ENCODE measurements around the gene OLFML2B. TPM values are rescaled to one million over a fixed set of nuclear protein-coding genes. Genes with fewer than 3 reads are reported as not detected.
"Not testable (repeated sequence)": the region's sequence is repeated elsewhere in the genome, so short reads cannot be mapped to it uniquely, and the experiment has no call there.

Gene OLFML2B
- total RNA-seq, 1 experiment from 2014 or later = not detected

GRCh38 chr1:162040001-162040400 is 16.3 kb upstream of the OLFML2B start:
- DNase-seq (ENCODE audit: low spot score) = no peak
- in situ Hi-C loops (cut with HindIII; ENCODE audit: low sequenced_read_pairs) = no loop called here

GRCh38 chr1:162038624-162039023 is 15.0 kb upstream of the OLFML2B start:
- in situ Hi-C loops (cut with HindIII; ENCODE audit: low sequenced_read_pairs) = no loop called here
- DNase-seq (ENCODE audit: low spot score) = no peak

GRCh38 chr1:162036163-162036562 is 12.5 kb upstream of the OLFML2B start:
- in situ Hi-C loops (cut with HindIII; ENCODE audit: low sequenced_read_pairs) = no loop called here
- no peak for DNase-seq (ENCODE audit: low spot score)

- no peak for DNase-seq (ENCODE audit: low spot score)
- in situ Hi-C loops (cut with HindIII; ENCODE audit: low sequenced_read_pairs) = no loop called here
Observed at GRCh38 chr1:162035241-162035640, 11.6 kb upstream of the OLFML2B start.

GRCh38 chr1:162033428-162033827 is 9.8 kb upstream of the OLFML2B start:
- in situ Hi-C loops (cut with HindIII; ENCODE audit: low sequenced_read_pairs) = no loop called here
- no peak for DNase-seq (ENCODE audit: low spot score)

- DNase-seq (ENCODE audit: low spot score) = no peak
- in situ Hi-C loops (cut with HindIII; ENCODE audit: low sequenced_read_pairs) = no loop called here
Observed at GRCh38 chr1:162030759-162031280, 7.2 kb upstream of the OLFML2B start.

- DNase-seq (ENCODE audit: low spot score) = no peak
- in situ Hi-C loops (cut with HindIII; ENCODE audit: low sequenced_read_pairs) = no loop called here
Observed at GRCh38 chr1:162029157-162029556, 5.5 kb upstream of the OLFML2B start.

DNA sequence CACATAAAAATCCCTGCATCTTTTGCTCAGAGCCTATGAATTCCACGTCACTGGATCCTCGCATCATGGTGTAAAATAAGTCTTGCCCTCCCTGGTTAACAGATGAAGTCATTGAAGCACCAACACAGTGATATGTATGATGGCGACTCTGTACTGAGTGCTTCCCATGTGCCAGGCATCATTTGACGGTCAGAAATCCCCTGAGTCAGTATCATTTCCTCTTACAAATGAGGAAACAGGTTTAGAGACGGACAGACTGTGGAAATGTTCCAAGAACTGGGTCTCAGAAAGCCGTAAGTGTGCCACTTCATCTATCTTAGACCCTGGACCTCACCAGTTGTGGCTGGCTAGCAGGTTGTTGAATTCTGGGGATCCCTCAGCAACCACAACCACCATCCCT is 5.1 kb upstream of the OLFML2B start:
- no peak for DNase-seq (ENCODE audit: low spot score)
- in situ Hi-C loops (cut with HindIII; ENCODE audit: low sequenced_read_pairs) = no loop called here

DNA sequence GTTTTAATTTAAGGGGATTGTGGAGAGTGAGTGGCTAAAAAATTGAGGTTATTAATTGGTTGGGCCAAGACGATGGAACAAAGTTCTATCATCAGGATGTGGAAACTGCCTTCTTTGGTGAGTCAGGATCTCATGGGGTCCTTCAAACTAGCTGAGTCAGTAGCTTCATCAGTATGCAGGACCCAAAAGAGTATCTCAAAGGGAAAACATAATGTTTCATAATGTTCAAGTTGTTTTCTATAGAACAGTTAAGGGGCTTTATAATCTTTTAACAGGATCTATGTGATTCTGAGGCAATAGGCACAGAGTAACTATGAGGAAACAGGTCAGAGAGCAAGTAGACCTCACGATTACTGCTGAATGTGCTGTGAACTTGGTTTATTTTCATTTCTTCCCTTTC is 3.2 kb upstream of the OLFML2B start:
- in situ Hi-C loops (cut with HindIII; ENCODE audit: low sequenced_read_pairs) = no loop called here
- DNase-seq (ENCODE audit: low spot score) = no peak

DNA sequence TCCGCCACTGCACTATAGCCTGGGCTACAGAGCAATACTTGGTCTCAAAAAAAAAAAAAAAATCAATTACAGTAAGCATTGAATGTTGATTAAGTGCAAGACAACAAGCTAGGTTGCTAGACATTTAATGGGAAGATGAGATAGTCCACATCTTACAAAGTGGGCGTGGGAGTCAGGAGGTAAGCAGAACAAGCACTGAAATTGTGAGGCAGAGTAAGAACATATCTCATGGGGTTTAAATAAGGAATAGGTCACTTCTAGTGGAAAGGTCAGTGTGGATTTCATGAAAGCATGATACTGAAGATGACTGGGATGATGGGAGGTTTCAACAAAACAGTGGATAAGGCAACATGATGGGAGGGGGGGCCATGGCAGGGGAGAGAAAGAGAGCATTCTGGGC is 1.9 kb upstream of the OLFML2B start:
- in situ Hi-C loops (cut with HindIII; ENCODE audit: low sequenced_read_pairs) = no loop called here
- DNase-seq (ENCODE audit: low spot score) = no peak

DNA sequence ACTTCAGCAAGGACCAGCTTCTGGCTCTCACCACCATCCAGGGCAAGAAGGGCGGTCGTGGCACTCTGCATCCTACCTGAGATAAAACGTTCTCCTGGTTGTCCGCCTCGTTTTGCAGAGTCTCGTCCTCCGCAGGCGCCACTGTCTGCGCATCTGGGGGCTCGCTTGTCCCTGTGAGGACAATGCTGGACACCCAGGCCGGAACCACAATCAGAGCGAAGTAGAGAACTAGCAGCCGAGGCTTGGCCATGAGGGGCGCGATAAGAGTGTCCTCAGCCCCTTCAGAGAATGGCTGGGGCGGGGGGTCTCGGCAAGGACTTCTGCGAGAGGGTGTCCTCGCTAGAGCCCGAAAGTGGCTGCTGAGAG is 505 bp downstream of the OLFML2B start:
- no peak for DNase-seq (ENCODE audit: low spot score)
- in situ Hi-C loops (cut with HindIII; ENCODE audit: low sequenced_read_pairs) = no loop called here

DNA sequence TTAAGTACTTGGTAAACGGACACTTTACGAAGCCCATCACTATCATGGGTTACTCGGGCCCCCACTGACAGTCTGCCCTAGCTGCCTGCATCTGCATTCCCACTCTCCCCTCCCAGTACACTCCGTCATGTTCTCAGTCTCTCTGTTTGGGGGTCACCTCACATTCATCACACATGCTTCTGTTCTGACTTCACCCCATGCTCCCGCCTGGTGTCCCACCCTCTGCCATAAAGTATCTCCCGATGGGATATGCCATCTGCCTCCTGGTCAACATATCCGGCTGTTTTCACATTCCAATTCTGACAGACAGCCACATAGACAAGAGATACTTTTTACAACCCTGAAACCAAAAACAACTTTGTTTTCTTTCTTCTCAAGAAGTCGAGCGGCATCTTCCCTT is 1.0 kb downstream of the OLFML2B start:
- in situ Hi-C loops (cut with HindIII; ENCODE audit: low sequenced_read_pairs) = no loop called here
- DNase-seq (ENCODE audit: low spot score) = no peak

- in situ Hi-C loops (cut with HindIII; ENCODE audit: low sequenced_read_pairs) = no loop called here
- DNase-seq (ENCODE audit: low spot score) = no peak
Observed at GRCh38 chr1:162021124-162021523, 2.5 kb downstream of the OLFML2B start.

DNA sequence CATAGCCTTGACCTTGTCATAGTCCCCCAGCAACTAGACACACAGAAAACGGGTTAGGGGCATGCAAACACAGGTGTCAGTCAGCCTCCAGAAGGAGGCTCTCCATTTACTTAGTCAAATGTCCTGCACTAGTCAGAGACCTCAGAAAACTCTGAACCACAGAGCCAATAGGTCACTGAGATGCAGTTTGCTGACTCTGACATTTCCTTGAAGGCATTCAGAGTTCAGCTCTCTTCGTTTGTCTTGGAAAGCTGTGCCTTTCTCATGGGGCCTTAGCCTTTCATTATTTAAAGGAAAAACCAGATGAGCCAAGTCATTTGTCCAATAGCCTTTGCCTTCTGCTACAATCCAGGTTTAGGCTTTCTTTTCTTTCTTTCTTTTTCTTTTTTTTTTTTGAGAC is 3.5 kb downstream of the OLFML2B start:
- in situ Hi-C loops (cut with HindIII; ENCODE audit: low sequenced_read_pairs) = no loop called here
- DNase-seq (ENCODE audit: low spot score) = no peak

GRCh38 chr1:162019446-162019845 is 4.2 kb downstream of the OLFML2B start:
- in situ Hi-C loops (cut with HindIII; ENCODE audit: low sequenced_read_pairs) = no loop called here

DNA sequence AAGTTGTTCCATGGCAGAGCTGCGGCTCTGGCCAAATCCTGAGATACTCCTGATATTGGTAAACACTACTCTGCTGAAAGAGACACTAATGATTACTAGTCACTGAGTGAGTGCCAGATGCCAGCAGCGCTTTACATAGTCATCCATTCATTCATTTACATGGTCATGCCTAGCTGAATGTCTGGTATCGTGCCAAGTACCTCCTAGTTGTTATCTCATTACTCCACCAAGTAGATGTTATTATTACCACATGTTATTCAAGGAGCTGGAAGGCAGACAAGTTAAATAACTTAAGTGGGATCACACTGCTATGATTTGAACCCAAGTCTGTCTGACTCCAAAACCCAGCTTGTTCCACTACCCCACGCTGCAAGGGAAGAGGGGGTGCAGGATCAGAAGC is 4.7 kb downstream of the OLFML2B start:
- no peak for DNase-seq (ENCODE audit: low spot score)
- in situ Hi-C loops (cut with HindIII; ENCODE audit: low sequenced_read_pairs) = no loop called here

More at GRCh38 chr1:162019446-162019845, 4.2 kb downstream of the OLFML2B start:
- no peak for DNase-seq (ENCODE audit: low spot score)

DNA sequence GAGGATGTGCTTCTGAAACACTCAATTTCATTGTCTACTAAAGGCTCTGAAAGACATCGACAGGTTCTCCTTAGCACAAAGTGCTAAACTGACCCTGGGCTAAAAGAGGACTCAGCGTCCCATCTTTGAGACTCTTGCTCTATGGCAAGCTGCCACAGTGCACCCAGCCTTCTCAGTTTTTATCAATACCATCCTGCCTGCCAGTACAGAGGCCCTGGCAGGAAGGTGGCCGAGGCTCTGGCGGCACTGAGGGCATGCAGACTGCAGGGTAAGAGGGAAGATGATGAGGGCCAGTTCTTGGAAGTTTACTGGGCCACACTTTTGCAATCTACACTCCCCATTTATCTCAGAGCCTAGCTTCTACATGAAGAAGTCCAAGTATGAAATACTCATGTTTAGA is 5.3 kb downstream of the OLFML2B start:
- in situ Hi-C loops (cut with HindIII; ENCODE audit: low sequenced_read_pairs) = no loop called here
- no peak for DNase-seq (ENCODE audit: low spot score)

DNA sequence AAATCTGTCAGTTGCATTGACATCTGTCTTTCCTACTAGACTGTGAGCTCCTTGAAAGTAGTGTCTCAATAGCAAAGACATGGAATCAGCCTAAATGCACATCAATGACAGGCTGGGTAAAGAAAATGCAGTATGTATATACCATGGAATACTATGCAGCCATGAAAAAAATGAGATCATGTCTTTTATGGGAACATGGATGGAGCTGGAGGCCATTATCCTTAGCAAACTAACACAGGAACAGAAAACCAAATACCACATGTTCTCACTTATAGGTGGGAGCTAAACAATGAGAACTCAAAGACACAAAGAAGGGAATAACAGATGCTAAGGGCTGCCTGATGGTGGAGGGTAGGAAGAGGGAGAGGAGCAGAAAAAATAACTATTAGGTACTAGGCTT is 5.9 kb downstream of the OLFML2B start:
- in situ Hi-C loops (cut with HindIII; ENCODE audit: low sequenced_read_pairs); DNase-seq (ENCODE audit: low spot score): not testable (repeated sequence)

GRCh38 chr1:162016631-162017030 is 7.0 kb downstream of the OLFML2B start:
- in situ Hi-C loops (cut with HindIII; ENCODE audit: low sequenced_read_pairs) = no loop called here

DNA sequence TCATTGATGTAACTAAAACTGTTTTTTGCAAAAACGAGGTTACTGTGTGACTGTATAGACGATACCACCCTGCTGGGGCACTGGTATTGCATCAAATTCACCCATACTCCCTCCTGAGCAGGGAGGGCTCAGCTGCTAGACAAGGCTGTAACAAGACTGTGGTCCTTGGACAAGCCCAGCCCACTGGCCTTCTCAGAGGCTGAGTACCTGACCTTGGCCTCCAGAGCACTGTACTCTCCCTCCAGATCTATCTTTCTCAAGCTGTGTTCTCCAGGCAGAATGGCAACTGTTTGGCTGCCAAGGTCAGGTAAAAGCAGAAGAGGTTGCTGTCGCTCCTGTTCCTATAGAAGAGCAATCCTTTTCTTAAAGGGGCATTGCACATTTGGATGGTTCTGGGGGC is 8.5 kb downstream of the OLFML2B start:
- in situ Hi-C loops (cut with HindIII; ENCODE audit: low sequenced_read_pairs) = no loop called here

More at GRCh38 chr1:162016631-162017030, 7.0 kb downstream of the OLFML2B start:
- no peak for DNase-seq (ENCODE audit: low spot score)

GRCh38 chr1:162014202-162014601 is 9.5 kb downstream of the OLFML2B start:
- no peak for DNase-seq (ENCODE audit: low spot score)
- in situ Hi-C loops (cut with HindIII; ENCODE audit: low sequenced_read_pairs) = no loop called here

More for the DNA sequence above, 8.5 kb downstream of the OLFML2B start:
- no peak for DNase-seq (ENCODE audit: low spot score)

- in situ Hi-C loops (cut with HindIII; ENCODE audit: low sequenced_read_pairs) = no loop called here
- no peak for DNase-seq (ENCODE audit: low spot score)
Observed at GRCh38 chr1:162013289-162013688, 10.4 kb downstream of the OLFML2B start.
